NCI-H345 treated with DMSO at 0.1 percent for 48 hours (cell line): ENCODE measurements around the gene PTPRN2.
"Not testable (repeated sequence)": the region's sequence is repeated elsewhere in the genome, so short reads cannot be mapped to it uniquely, and the experiment has no call there.

Experiments
- DNase-seq: peaks from one replicate; lab custom pipeline; 2025; ENCODE audit not compliant: unreplicated experiment; lab: John Stamatoyannopoulos, UW

The PTPRN2 gene

DNA sequence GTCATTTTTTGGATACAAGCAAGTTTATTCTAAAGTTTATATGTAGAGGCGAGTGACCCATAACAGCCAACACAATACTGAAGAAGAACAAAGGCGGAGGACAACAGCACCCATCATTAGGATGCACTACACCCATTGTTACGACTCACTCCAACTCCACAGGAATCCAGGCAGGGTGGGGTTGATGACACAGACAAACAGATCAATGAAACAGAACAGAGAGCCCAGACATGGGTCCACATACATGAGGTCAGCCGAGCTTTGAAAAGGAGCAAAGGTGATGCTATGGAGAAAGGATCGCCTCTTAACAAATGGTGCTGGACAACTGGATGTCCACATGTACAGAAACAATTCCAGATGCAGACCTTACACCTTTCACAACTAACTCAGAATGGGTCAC lies 426.4 kb downstream of the PTPRN2 start:
- DNase-seq: no peak

DNA sequence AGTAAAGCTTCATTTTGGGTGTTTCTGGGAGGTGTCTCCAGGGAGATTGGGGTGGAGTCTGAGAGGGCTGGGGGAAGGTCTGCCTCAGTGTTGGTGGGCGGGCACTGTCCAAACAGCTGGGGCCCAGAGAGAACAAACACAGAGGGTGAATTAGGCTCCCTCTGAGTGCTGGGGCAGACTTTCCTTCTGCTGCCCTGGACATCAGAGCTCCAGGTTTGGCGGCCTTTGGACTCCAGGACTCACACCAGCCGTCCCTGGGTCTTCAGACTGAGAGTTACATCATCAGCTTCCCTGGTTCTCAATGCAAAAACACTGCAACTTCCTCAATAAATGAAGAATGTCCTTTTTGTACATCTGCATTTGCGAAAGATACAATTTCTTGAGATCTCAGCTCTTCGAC lies 427.4 kb downstream of the PTPRN2 start:
- DNase-seq: no peak

DNA sequence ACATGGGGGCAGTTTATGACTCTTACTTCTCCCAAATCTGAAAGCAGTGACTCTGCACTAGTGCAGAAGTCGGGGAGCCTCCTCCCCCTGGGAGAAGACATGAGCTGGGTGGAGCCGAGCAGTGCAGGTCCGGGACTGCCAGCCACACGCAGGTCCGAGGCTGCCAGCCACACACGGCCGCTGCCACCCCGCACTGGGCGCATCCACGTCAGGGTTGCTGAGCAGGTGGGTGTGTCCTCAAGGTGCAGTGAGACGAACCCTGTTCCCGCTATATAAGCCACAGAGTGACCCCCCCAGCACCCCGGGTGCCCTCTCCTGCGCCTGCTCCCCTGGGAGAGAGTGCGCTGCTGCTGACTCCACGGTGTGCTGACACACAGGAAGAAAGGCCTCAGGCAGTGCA lies 430.2 kb downstream of the PTPRN2 start:
- no peak for DNase-seq

GRCh38 chr7:158151273-158151672 lies 436.4 kb downstream of the PTPRN2 start:
- not testable (repeated sequence) for DNase-seq

GRCh38 chr7:158150234-158150633 lies 437.4 kb downstream of the PTPRN2 start:
- no peak for DNase-seq

GRCh38 chr7:158147431-158147830 lies 440.2 kb downstream of the PTPRN2 start:
- not testable (repeated sequence) for DNase-seq

GRCh38 chr7:158145370-158145769 lies 442.3 kb downstream of the PTPRN2 start:
- DNase-seq: no peak

DNA sequence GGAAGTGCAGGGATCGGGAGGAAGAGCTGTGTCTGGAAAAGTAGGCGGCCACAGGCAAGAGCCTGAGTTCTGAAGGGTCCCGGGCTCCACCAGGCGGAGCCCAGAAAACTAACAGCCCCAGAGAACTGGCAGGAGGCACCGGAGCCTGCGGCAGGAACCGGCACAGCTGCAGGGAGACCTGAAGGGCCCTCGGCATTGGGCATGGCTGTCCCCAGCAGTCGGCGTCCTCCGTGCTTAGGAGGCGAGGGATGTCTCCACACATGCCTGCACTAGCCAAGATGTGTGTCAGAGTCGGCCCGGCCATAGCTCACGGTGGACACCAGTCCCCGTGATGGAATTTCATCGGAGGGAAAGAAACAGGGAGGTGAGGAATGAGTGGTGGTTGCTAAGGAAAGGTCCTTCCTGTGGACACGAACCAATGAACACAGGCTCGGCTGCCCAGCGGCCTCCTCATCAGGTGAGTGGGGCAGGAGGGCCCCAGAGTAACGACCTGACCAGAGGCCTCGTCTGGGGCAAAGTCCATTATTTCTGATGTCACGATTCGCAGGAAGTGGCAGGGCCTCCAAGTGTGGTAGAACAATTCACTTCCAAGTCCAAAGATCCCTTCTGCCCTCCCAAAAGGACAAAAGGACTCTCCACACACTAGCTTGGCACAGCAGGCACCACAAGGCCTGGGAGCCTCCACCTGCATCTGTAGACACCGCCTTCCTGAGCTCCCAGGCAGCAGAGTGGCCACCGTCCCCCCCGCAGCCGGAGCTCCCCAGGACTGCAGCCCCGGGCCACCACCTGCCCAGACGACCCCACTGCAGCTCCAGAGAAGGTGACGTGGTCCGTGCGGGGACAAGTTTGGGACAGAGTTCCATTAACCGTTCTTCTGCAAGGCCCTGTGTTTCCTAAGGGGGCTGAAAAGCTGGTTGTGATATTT lies 444.2 kb downstream of the PTPRN2 start:
- DNase-seq: no peak

GRCh38 chr7:158142657-158143056 lies 445.0 kb downstream of the PTPRN2 start:
- no peak for DNase-seq

- DNase-seq: no peak
These were observed 445.7 kb downstream of the PTPRN2 start for GRCh38 chr7:158141806-158142518.

- DNase-seq: no peak
These were observed 446.4 kb downstream of the PTPRN2 start for GRCh38 chr7:158141221-158141582.

GRCh38 chr7:158140538-158141220 lies 446.9 kb downstream of the PTPRN2 start:
- DNase-seq: no peak

DNA sequence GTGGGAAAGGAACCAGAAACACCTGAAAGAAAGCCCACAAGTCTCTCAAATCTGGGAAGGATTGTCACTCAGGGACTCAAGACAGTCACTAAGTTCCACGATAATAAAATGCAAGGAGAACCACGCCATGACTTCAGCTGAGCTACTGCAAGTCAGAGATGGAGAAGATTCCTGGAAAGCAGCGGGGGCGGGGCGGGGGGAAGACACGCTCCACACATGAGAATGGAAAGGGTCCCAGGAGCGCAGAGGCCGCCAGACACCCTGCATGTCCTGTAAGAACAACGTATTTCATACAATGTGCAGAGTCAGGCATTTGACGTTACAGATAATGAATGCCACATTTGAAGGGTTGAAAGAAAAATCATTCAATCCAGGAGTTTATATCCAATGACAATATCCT lies 448.1 kb downstream of the PTPRN2 start:
- DNase-seq: no peak

GRCh38 chr7:158138329-158138597 lies 449.4 kb downstream of the PTPRN2 start:
- no peak for DNase-seq

- no peak for DNase-seq
These were observed 449.9 kb downstream of the PTPRN2 start for GRCh38 chr7:158137516-158138328.

DNA sequence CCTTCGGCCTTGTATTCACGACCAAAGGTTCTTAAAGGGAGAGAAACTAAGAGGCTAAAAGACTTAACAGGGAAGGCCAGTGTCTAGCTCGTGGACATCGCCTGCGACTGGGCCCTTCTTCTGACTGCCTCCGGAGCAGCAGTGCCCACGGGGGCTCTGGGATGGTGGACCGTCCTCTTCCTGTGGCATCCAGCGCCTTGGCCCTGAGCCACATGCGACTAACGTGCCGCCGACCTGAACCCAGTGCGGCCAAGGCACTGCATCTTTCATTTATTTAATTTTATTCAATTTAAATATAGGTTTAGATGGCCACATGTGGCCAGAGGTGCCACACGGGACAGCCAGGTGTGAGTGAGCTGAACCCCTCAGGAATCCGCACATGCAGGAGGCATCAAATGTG lies 451.7 kb downstream of the PTPRN2 start:
- DNase-seq: no peak

DNA sequence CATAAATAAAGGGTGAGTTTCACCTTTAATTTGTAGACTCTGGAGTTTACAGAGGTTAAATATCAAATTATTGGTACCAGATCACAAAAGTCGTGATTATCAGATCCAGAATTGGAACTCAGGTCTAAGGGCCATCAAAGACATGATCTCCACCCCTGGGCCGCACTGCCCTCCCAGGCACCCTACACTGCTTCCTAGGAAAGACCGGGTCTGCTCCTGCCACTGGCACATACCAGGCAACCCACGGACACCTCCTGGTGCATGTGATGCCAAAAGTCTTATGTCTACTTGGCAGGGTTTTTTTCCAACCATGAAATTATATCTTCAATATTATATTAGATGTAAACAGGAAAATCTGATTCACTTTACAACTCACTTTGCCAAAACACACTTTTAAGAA lies 452.8 kb downstream of the PTPRN2 start:
- no peak for DNase-seq

- DNase-seq: no peak
These were observed 453.9 kb downstream of the PTPRN2 start for GRCh38 chr7:158133515-158134271.

GRCh38 chr7:158133057-158133456 lies 454.6 kb downstream of the PTPRN2 start:
- DNase-seq: no peak

DNA sequence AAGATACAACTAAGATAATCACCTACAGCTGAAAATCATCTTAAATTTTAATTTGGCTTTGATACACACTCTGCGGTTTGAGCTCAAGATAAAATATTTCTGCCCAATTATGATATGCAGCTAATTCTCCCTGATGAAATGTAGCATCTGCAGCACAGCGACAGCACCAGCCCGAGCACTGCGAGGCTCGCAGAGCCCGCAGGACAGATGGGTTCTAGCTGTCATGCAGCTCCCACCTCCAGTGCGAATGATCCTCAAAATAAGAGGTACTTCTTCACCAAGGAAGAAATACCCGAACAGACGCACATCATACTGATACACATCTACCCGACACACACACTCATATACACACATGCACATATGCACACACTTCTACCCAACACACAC lies 457.6 kb downstream of the PTPRN2 start:
- DNase-seq: no peak
